NB4 (cell line): ENCODE results near the gene C14orf93.

Source experiments
- CTCF ChIP-seq: IDR thresholded peaks from one replicate; pipeline ENCODE4 v1.5.1; 2012; ENCODE audit warnings: low read depth, low read length
- MAX ChIP-seq: IDR thresholded peaks from 2 replicates; pipeline ENCODE4 v1.6.1; 2011; ENCODE audit warnings: low read depth, low read length
- POLR2A ChIP-seq: IDR thresholded peaks from 2 replicates; pipeline ENCODE4 v1.6.1; 2011; ENCODE audit warnings: mild to moderate bottlenecking; ENCODE audit not compliant: insufficient read length; ENCODE audit errors: extremely low read depth

- TF ChIP-seq CTCF (no peak), POLR2A (no peak), MAX (no peak)
Measured at GRCh38 chr14:23013054-23013748, 3.3 kb upstream of the C14orf93 start.
